Measurements from ENCODE around the gene SPRY2. TPM values are rescaled to one million over a fixed set of nuclear protein-coding genes. Genes with fewer than 3 reads are reported as not detected.

SPRY2 gene
- total RNA-seq, 1 experiment from 2014 or later = 46.4 TPM

- DNase-seq (ENCODE audit: unreplicated experiment) = no peak
- ChIA-PET CTCF (interaction anchor here (0.6 to 1.1 kb wide), 2 partner anchors 88 to 777 kb away, joined by 3 to 5 read pairs; no protein-coding TSS in a partner anchor), POLR2A (no interaction called here)
- Mint-ChIP-seq H3K9me3 (ENCODE audit: unreplicated experiment) (no peaks in the 10 kb centered on the region), H3K36me3 (ENCODE audit: insufficient read depth, unreplicated experiment) (no peaks in the 10 kb centered on the region), H3K4me1 (ENCODE audit: insufficient read depth, unreplicated experiment) (no peaks in the 10 kb centered on the region), H3K4me3 (ENCODE audit: unreplicated experiment) (no peak overlapping the region), H3K27me3 (ENCODE audit: insufficient read depth, unreplicated experiment) (no peaks in the 10 kb centered on the region), H3K27ac (ENCODE audit: low read depth, unreplicated experiment) (no peak overlapping the region)
- no TSS peak for BruUV-seq (replicated peaks)
- TF ChIP-seq, protein P1, sequence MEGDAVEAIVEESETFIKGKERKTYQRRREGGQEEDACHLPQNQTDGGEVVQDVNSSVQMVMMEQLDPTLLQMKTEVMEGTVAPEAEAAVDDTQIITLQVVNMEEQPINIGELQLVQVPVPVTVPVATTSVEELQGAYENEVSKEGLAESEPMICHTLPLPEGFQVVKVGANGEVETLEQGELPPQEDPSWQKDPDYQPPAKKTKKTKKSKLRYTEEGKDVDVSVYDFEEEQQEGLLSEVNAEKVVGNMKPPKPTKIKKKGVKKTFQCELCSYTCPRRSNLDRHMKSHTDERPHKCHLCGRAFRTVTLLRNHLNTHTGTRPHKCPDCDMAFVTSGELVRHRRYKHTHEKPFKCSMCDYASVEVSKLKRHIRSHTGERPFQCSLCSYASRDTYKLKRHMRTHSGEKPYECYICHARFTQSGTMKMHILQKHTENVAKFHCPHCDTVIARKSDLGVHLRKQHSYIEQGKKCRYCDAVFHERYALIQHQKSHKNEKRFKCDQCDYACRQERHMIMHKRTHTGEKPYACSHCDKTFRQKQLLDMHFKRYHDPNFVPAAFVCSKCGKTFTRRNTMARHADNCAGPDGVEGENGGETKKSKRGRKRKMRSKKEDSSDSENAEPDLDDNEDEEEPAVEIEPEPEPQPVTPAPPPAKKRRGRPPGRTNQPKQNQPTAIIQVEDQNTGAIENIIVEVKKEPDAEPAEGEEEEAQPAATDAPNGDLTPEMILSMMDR (IDR thresholded peaks at IDR 0.05; ENCODE audit: unreplicated experiment) = no peak
- intact Hi-C loops (cut with micrococcal nuclease) = no loop called here
Observed at GRCh38 chr13:80305737-80306136, 35.2 kb downstream of the SPRY2 start.

- Mint-ChIP-seq H3K36me3 (ENCODE audit: insufficient read depth, unreplicated experiment) (no peaks in the 10 kb centered on the region), H3K27me3 (ENCODE audit: insufficient read depth, unreplicated experiment) (no peaks in the 10 kb centered on the region), H3K4me1 (ENCODE audit: insufficient read depth, unreplicated experiment) (no peaks in the 10 kb centered on the region), H3K27ac (ENCODE audit: low read depth, unreplicated experiment) (no peak overlapping the region), H3K9me3 (ENCODE audit: unreplicated experiment) (no peaks in the 10 kb centered on the region), H3K4me3 (ENCODE audit: unreplicated experiment) (no peak overlapping the region)
- no TSS peak for BruUV-seq (replicated peaks)
- POLR2A ChIA-PET = interaction anchor here (0.6 kb wide), 1 partner anchor 471 kb away, joined by 3 read pairs; no protein-coding TSS in a partner anchor
- intact Hi-C loops (cut with micrococcal nuclease) = no loop called here
- CTCF ChIA-PET = no interaction called here
- DNase-seq (ENCODE audit: unreplicated experiment) = no peak
- TF ChIP-seq, protein P1 (IDR thresholded peaks at IDR 0.05; ENCODE audit: unreplicated experiment) = no peak
Observed at GRCh38 chr13:80303225-80303811, 37.6 kb downstream of the SPRY2 start.

DNA sequence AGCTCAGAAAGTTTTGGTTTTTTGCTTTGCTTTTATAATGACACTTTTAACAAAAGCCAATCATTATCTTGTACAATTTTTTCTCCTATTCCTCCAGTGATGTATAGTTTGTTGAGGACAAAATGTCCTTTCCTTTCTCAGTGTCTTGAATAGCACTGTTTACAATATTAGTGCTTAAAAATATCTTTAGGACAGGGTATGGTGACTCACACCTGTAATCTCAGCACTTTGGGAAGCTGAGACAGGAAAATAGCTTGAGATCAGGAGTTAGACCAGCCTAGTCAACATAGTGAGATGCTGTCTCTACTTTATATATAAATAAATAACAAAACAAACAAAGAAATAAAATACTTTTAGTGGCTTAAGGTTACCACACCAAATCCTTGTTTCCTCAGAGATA lies 41.9 kb downstream of the SPRY2 start:
- TF ChIP-seq, protein P1 (IDR thresholded peaks at IDR 0.05; ENCODE audit: unreplicated experiment) = no peak
- DNase-seq (ENCODE audit: unreplicated experiment) = no peak
- no TSS peak for BruUV-seq (replicated peaks)
- intact Hi-C loops (cut with micrococcal nuclease) = no loop called here
- ChIA-PET POLR2A (interaction anchor here (1.8 kb wide), 1 partner anchor 29 kb away, joined by 8 read pairs; no protein-coding TSS in a partner anchor), CTCF (no interaction called here)
- Mint-ChIP-seq H3K27me3 (ENCODE audit: insufficient read depth, unreplicated experiment) (no peaks in the 10 kb centered on the region), H3K36me3 (ENCODE audit: insufficient read depth, unreplicated experiment) (no peaks in the 10 kb centered on the region), H3K9me3 (ENCODE audit: unreplicated experiment) (no peaks in the 10 kb centered on the region), H3K27ac (ENCODE audit: low read depth, unreplicated experiment) (no peak overlapping the region), H3K4me3 (ENCODE audit: unreplicated experiment) (no peak overlapping the region), H3K4me1 (ENCODE audit: insufficient read depth, unreplicated experiment) (no peaks in the 10 kb centered on the region)

GRCh38 chr13:80297503-80297902 lies 43.4 kb downstream of the SPRY2 start:
- H3K4me3 Mint-ChIP-seq (ENCODE audit: unreplicated experiment) = no peak overlapping the region
- no peak for DNase-seq (ENCODE audit: unreplicated experiment)

More at GRCh38 chr13:80297503-80297902, 43.4 kb downstream of the SPRY2 start:
- Mint-ChIP-seq H3K36me3 (ENCODE audit: insufficient read depth, unreplicated experiment) (no peaks in the 10 kb centered on the region), H3K27ac (ENCODE audit: low read depth, unreplicated experiment) (no peak overlapping the region), H3K4me1 (ENCODE audit: insufficient read depth, unreplicated experiment) (no peaks in the 10 kb centered on the region), H3K9me3 (ENCODE audit: unreplicated experiment) (no peaks in the 10 kb centered on the region), H3K27me3 (ENCODE audit: insufficient read depth, unreplicated experiment) (no peaks in the 10 kb centered on the region)
- intact Hi-C loops (cut with micrococcal nuclease) = no loop called here
- BruUV-seq (replicated peaks) = no TSS peak
- CTCF ChIA-PET = interaction anchor here (0.6 to 0.8 kb wide), 3 partner anchors 9 to 1602 kb away, joined by 3 to 4 read pairs (median 3); no protein-coding TSS in a partner anchor
- POLR2A ChIA-PET = interaction anchor here (0.5 to 1.8 kb wide), 5 partner anchors 12 to 1529 kb away, joined by 3 to 8 read pairs (median 3); no protein-coding TSS in a partner anchor
- TF ChIP-seq, protein P1 (IDR thresholded peaks at IDR 0.05; ENCODE audit: unreplicated experiment) = no peak

Measured in MCF 10A (cell line).